HG03196 (cell line): ENCODE measurements around the gene RAB40C.

Experiments used
- ATAC-seq: cut with Tn5 transposase; IDR thresholded peaks from one replicate; pipeline ENCODE4 v1.9.1; 2021; ENCODE audit not compliant: unreplicated experiment

The RAB40C gene

GRCh38 chr16:610513-611381 lies 20.9 kb downstream of the RAB40C start:
- ATAC-seq = no peak

GRCh38 chr16:615122-615521 lies 25.3 kb downstream of the RAB40C start:
- no peak for ATAC-seq

- ATAC-seq = no peak
Measured at GRCh38 chr16:616733-617586, 27.1 kb downstream of the RAB40C start.

GRCh38 chr16:617855-618254 lies 28.0 kb downstream of the RAB40C start:
- ATAC-seq = no peak

GRCh38 chr16:619476-620100 lies 29.7 kb downstream of the RAB40C start:
- ATAC-seq = no peak

GRCh38 chr16:620700-621525 lies 31.0 kb downstream of the RAB40C start:
- ATAC-seq = no peak

GRCh38 chr16:621526-622105 lies 31.8 kb downstream of the RAB40C start:
- ATAC-seq = no peak

- no peak for ATAC-seq
Measured at GRCh38 chr16:622920-623280, 33.0 kb downstream of the RAB40C start.

- no peak for ATAC-seq
Measured at GRCh38 chr16:624526-625070, 34.7 kb downstream of the RAB40C start.

GRCh38 chr16:625117-625976 lies 35.5 kb downstream of the RAB40C start:
- ATAC-seq = no peak

GRCh38 chr16:625977-626765 lies 36.3 kb downstream of the RAB40C start:
- ATAC-seq = no peak

- ATAC-seq = no peak
Measured at GRCh38 chr16:626787-627453, 37.1 kb downstream of the RAB40C start.

- no peak for ATAC-seq
Measured at GRCh38 chr16:627454-628239, 37.8 kb downstream of the RAB40C start.

GRCh38 chr16:628321-629061 lies 38.6 kb downstream of the RAB40C start:
- ATAC-seq = no peak

- ATAC-seq = no peak
Measured at GRCh38 chr16:629185-629832, 39.4 kb downstream of the RAB40C start.

- ATAC-seq = no peak
Measured at GRCh38 chr16:629833-630248, 40.0 kb downstream of the RAB40C start.
